Measurements from ENCODE around the gene PRKAB1.
"Not testable (repeated sequence)": the region's sequence is repeated elsewhere in the genome, so short reads cannot be mapped to it uniquely, and the experiment has no call there.

Gene PRKAB1

GRCh38 chr12:119704065-119704747, 36.3 kb downstream of the PRKAB1 start:
- Histone ChIP-seq H3K9ac (ENCODE audit: low read length) (no peak overlapping the region), H3K36me3 (replicated peaks; ENCODE audit: low read depth, low read length) (peaks cover 20% of the 10 kb centered on the region), H3K27ac (ENCODE audit: low read length) (no peak overlapping the region)

DNA sequence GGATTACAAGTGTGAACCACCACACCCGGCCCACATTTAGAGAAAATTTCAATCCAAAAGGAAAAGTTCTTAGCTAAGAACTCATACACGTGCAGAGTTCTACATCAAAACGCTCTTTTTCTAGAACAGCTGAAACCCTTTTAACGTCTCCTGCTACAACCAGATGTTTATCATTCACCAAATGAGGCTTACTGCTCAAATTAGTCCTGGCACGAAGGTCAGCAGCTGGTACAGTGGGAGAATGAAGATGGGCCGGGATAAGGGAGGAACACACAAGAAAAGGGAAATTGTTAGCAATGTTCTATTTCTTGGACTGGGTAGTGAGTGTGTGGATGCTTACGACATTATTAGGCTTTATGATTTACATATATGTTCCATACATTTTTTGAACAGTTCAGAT, 37.2 kb downstream of the PRKAB1 start:
- Histone ChIP-seq H3K4me1 (ENCODE audit: low read length) (no peaks in the 10 kb centered on the region), H3K4me2 (ENCODE audit: low read length) (no peak overlapping the region), H3K9ac (ENCODE audit: low read length) (no peak overlapping the region), H2AFZ (ENCODE audit: low read depth, low read length) (no peak overlapping the region), H3K36me3 (replicated peaks; ENCODE audit: low read depth, low read length) (peaks cover 24% of the 10 kb centered on the region), H3K79me2 (ENCODE audit: low read length) (no peaks in the 10 kb centered on the region), H3K4me3 (ENCODE audit: low read length) (no peak overlapping the region), H3K27ac (ENCODE audit: low read length) (no peak overlapping the region), H3K27me3 (ENCODE audit: low read depth, low read length) (no peaks in the 10 kb centered on the region), H4K20me1 (ENCODE audit: insufficient read depth, low read length) (no peaks in the 10 kb centered on the region), H3K9me3 (ENCODE audit: insufficient read depth, low read length) (no peaks in the 10 kb centered on the region)
- no peak for TF ChIP-seq EZH2phosphoT487 (IDR thresholded peaks at IDR 0.05; ENCODE audit: low read depth)
- TF ChIP-seq, protein P1, sequence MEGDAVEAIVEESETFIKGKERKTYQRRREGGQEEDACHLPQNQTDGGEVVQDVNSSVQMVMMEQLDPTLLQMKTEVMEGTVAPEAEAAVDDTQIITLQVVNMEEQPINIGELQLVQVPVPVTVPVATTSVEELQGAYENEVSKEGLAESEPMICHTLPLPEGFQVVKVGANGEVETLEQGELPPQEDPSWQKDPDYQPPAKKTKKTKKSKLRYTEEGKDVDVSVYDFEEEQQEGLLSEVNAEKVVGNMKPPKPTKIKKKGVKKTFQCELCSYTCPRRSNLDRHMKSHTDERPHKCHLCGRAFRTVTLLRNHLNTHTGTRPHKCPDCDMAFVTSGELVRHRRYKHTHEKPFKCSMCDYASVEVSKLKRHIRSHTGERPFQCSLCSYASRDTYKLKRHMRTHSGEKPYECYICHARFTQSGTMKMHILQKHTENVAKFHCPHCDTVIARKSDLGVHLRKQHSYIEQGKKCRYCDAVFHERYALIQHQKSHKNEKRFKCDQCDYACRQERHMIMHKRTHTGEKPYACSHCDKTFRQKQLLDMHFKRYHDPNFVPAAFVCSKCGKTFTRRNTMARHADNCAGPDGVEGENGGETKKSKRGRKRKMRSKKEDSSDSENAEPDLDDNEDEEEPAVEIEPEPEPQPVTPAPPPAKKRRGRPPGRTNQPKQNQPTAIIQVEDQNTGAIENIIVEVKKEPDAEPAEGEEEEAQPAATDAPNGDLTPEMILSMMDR (IDR thresholded peaks at IDR 0.05; ENCODE audit: low read depth, low read length) = no peak

More at GRCh38 chr12:119704065-119704747, 36.3 kb downstream of the PRKAB1 start:
- Histone ChIP-seq H3K9me3 (ENCODE audit: insufficient read depth, low read length) (no peaks in the 10 kb centered on the region), H2AFZ (ENCODE audit: low read depth, low read length) (no peak overlapping the region), H3K27me3 (ENCODE audit: low read depth, low read length) (no peaks in the 10 kb centered on the region), H3K4me1 (ENCODE audit: low read length) (no peaks in the 10 kb centered on the region), H3K4me2 (ENCODE audit: low read length) (no peak overlapping the region), H3K4me3 (ENCODE audit: low read length) (no peak overlapping the region), H4K20me1 (ENCODE audit: insufficient read depth, low read length) (no peaks in the 10 kb centered on the region), H3K79me2 (ENCODE audit: low read length) (no peaks in the 10 kb centered on the region)
- TF ChIP-seq, protein P1 (IDR thresholded peaks at IDR 0.05; ENCODE audit: low read depth, low read length) = no peak
- TF ChIP-seq EZH2phosphoT487 (IDR thresholded peaks at IDR 0.05; ENCODE audit: low read depth) = no peak

- not testable (repeated sequence) for H3K79me2 ChIP-seq (ENCODE audit: low read length); H3K9ac ChIP-seq (ENCODE audit: low read length); H3K27me3 ChIP-seq (ENCODE audit: low read depth, low read length); H3K9me3 ChIP-seq (ENCODE audit: insufficient read depth, low read length); H3K27ac ChIP-seq (ENCODE audit: low read length); H4K20me1 ChIP-seq (ENCODE audit: insufficient read depth, low read length); H2AFZ ChIP-seq (ENCODE audit: low read depth, low read length); H3K4me3 ChIP-seq (ENCODE audit: low read length); H3K4me1 ChIP-seq (ENCODE audit: low read length); H3K4me2 ChIP-seq (ENCODE audit: low read length)
- H3K36me3 ChIP-seq (replicated peaks; ENCODE audit: low read depth, low read length) = peaks cover 28% of the 10 kb centered on the region
Measured at GRCh38 chr12:119706427-119706826, 38.5 kb downstream of the PRKAB1 start.

DNA sequence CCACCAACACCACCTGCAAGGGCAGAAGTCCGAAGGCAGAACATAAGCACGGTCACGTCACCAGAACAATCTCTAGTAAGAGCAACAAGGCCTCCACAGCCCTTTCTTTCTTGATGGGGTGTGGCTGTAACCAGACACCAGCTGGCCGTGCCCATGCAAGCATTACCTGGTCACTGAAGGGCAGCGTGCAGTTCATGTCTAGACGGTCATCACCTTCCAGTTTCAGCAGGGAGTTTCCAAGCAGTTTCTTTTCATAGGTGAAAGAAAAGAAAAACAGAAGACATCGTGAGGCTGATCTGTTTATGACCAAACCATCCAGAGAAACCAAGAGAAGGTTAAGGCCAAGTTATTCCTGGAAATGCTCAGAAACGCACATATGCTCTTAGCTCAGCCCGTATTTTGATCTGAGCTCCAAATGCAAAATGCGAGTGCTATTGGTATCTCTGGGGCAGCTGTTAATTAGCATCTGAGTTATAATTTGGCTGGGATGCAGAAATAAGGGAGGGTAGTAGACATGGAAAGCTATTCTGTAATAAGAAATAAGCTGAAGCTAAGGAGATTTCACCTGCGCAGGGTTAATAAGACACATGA, 42.5 kb downstream of the PRKAB1 start:
- Histone ChIP-seq H3K79me2 (ENCODE audit: low read length) (no peaks in the 10 kb centered on the region), H3K36me3 (replicated peaks; ENCODE audit: low read depth, low read length) (peaks cover 40% of the 10 kb centered on the region), H2AFZ (ENCODE audit: low read depth, low read length) (no peak overlapping the region), H3K4me1 (ENCODE audit: low read length) (no peaks in the 10 kb centered on the region), H3K4me2 (ENCODE audit: low read length) (no peak overlapping the region), H3K27me3 (ENCODE audit: low read depth, low read length) (no peaks in the 10 kb centered on the region), H3K9ac (ENCODE audit: low read length) (no peak overlapping the region), H4K20me1 (ENCODE audit: insufficient read depth, low read length) (no peaks in the 10 kb centered on the region), H3K27ac (ENCODE audit: low read length) (no peak overlapping the region), H3K9me3 (ENCODE audit: insufficient read depth, low read length) (no peaks in the 10 kb centered on the region), H3K4me3 (ENCODE audit: low read length) (no peak overlapping the region)
- TF ChIP-seq, protein P1 (IDR thresholded peaks at IDR 0.05; ENCODE audit: low read depth, low read length) = no peak
- no peak for TF ChIP-seq EZH2phosphoT487 (IDR thresholded peaks at IDR 0.05; ENCODE audit: low read depth)

Data from OCI-LY3 (cell line).